ENCODE data around the gene SOWAHA. TPM values are rescaled to one million over a fixed set of nuclear protein-coding genes. Genes with fewer than 3 reads are reported as not detected.
A peak's percentile ranks its signal among the peaks of the same experiment; 100 is the strongest.

SOWAHA gene
- total and polyA plus RNA-seq, 2 of the 8 experiments (the other 6 are each of a cell fraction or from before 2014, with no cell fraction given), result 0.09 to 0.11 TPM

DNA sequence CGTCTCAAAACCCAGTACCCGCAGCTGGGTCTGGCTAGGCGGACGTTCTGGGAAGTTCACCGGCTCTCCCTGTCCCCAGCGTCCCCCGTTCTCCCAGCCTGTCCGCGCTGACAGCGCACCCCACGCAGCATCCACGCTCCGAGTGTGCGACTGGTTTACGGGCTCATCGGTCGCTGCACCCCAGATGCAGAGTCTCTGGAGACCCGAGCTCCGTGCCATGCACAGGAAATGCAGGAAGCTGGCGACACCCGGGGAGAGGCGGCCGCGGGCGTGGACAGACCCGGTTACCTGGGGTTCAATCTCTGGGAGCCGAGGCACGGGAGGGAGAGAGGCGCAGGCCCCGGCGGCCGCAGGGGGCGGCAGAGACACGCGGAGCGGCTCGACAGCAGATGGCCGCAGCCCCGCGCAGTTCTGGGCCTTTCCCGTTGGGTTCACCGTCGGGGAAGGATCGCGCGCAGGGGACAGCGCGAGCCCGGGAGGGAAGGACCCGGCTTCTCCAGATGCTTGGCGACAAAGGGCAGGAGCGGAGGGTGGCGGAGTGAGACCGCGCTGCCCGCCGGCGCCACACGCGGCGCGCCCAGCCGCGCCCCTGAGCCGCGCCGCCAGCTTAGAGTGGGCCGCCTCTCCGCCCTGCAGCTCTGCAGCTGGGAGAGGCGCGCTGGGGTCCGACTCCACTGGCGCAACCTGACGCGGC is 16.8 kb downstream of the SOWAHA start (continued):
- TF ChIP-seq, protein P1, sequence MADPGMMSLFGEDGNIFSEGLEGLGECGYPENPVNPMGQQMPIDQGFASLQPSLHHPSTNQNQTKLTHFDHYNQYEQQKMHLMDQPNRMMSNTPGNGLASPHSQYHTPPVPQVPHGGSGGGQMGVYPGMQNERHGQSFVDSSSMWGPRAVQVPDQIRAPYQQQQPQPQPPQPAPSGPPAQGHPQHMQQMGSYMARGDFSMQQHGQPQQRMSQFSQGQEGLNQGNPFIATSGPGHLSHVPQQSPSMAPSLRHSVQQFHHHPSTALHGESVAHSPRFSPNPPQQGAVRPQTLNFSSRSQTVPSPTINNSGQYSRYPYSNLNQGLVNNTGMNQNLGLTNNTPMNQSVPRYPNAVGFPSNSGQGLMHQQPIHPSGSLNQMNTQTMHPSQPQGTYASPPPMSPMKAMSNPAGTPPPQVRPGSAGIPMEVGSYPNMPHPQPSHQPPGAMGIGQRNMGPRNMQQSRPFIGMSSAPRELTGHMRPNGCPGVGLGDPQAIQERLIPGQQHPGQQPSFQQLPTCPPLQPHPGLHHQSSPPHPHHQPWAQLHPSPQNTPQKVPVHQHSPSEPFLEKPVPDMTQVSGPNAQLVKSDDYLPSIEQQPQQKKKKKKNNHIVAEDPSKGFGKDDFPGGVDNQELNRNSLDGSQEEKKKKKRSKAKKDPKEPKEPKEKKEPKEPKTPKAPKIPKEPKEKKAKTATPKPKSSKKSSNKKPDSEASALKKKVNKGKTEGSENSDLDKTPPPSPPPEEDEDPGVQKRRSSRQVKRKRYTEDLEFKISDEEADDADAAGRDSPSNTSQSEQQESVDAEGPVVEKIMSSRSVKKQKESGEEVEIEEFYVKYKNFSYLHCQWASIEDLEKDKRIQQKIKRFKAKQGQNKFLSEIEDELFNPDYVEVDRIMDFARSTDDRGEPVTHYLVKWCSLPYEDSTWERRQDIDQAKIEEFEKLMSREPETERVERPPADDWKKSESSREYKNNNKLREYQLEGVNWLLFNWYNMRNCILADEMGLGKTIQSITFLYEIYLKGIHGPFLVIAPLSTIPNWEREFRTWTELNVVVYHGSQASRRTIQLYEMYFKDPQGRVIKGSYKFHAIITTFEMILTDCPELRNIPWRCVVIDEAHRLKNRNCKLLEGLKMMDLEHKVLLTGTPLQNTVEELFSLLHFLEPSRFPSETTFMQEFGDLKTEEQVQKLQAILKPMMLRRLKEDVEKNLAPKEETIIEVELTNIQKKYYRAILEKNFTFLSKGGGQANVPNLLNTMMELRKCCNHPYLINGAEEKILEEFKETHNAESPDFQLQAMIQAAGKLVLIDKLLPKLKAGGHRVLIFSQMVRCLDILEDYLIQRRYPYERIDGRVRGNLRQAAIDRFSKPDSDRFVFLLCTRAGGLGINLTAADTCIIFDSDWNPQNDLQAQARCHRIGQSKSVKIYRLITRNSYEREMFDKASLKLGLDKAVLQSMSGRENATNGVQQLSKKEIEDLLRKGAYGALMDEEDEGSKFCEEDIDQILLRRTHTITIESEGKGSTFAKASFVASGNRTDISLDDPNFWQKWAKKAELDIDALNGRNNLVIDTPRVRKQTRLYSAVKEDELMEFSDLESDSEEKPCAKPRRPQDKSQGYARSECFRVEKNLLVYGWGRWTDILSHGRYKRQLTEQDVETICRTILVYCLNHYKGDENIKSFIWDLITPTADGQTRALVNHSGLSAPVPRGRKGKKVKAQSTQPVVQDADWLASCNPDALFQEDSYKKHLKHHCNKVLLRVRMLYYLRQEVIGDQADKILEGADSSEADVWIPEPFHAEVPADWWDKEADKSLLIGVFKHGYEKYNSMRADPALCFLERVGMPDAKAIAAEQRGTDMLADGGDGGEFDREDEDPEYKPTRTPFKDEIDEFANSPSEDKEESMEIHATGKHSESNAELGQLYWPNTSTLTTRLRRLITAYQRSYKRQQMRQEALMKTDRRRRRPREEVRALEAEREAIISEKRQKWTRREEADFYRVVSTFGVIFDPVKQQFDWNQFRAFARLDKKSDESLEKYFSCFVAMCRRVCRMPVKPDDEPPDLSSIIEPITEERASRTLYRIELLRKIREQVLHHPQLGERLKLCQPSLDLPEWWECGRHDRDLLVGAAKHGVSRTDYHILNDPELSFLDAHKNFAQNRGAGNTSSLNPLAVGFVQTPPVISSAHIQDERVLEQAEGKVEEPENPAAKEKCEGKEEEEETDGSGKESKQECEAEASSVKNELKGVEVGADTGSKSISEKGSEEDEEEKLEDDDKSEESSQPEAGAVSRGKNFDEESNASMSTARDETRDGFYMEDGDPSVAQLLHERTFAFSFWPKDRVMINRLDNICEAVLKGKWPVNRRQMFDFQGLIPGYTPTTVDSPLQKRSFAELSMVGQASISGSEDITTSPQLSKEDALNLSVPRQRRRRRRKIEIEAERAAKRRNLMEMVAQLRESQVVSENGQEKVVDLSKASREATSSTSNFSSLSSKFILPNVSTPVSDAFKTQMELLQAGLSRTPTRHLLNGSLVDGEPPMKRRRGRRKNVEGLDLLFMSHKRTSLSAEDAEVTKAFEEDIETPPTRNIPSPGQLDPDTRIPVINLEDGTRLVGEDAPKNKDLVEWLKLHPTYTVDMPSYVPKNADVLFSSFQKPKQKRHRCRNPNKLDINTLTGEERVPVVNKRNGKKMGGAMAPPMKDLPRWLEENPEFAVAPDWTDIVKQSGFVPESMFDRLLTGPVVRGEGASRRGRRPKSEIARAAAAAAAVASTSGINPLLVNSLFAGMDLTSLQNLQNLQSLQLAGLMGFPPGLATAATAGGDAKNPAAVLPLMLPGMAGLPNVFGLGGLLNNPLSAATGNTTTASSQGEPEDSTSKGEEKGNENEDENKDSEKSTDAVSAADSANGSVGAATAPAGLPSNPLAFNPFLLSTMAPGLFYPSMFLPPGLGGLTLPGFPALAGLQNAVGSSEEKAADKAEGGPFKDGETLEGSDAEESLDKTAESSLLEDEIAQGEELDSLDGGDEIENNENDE (IDR thresholded peaks at IDR 0.05; ENCODE audit: insufficient replicate concordance, low read length), result no peak
- no peak for TF ChIP-seq CEBPB (IDR thresholded peaks at IDR 0.05; ENCODE audit: low read depth, low read length)
- TF ChIP-seq ZNF274 (IDR thresholded peaks at IDR 0.05; ENCODE audit: borderline replicate concordance, extremely low read depth, low read length), result no peak
- no peak for TF ChIP-seq TAF7 (optimal IDR thresholded peaks at IDR 0.05; ENCODE audit: borderline replicate concordance, low read depth, low read length)
- no peak for TF ChIP-seq CHD1 (IDR thresholded peaks at IDR 0.05; ENCODE audit: low read depth, low read length)
- no peak for TF ChIP-seq POLR2AphosphoS5 (IDR thresholded peaks at IDR 0.05; ENCODE audit: low read depth, low read length)
- TF ChIP-seq GABPA (IDR thresholded peaks at IDR 0.05; ENCODE audit: borderline replicate concordance, insufficient read depth, low read length), result 0 out of 2 replicates have a peak, but pooled peaks have one; percentile 25
- TF ChIP-seq KDM5A (IDR thresholded peaks at IDR 0.05; ENCODE audit: low read length), result no peak
- TF ChIP-seq RXRA (IDR thresholded peaks at IDR 0.05; ENCODE audit: insufficient read depth, low read depth, low read length), result no peak
- no peak for TF ChIP-seq SP2 (IDR thresholded peaks at IDR 0.05; ENCODE audit: low read length)
- no peak for TF ChIP-seq SRF (IDR thresholded peaks at IDR 0.05; ENCODE audit: low read depth, low read length)
